Tracheal epithelial cell (primary cell): ENCODE results near the gene TNFSF8. TPM values are rescaled to one million over a fixed set of nuclear protein-coding genes. Genes with fewer than 3 reads are reported as not detected.

Experiments used
- total RNA-seq: library from RNA; depleted of rRNA; stranded (reverse); fragments of >200 nt; gene quantifications from 2 replicates; pipeline ENCODE4 v1.2.1, GENCODE V29; 2014

Gene TNFSF8
- not detected in 2 replicates for total RNA-seq

GRCh38 chr9:114930056-114930812 lies at the start of gene TNFSF8:
TNFSF8 (minus strand) TSS chr9:114930591; CDS start chr9:114930303, 288 bp downstream.

Other genes starting within 250 kb of the TNFSF8 start
- not detected in 2 replicates for gene TEX48, start 248.4 kb downstream of the TNFSF8 start, total RNA-seq
- 0.21 and 1.7 TPM in 2 replicates for gene TNFSF15, start 124.6 kb downstream of the TNFSF8 start, total RNA-seq
- 91.4 and 254 TPM in 2 replicates for gene TNC, start 187.6 kb upstream of the TNFSF8 start, total RNA-seq